Upper lobe of right lung (tissue), 1 donor: ENCODE results near the gene LIN28B. TPM values are rescaled to one million over a fixed set of nuclear protein-coding genes. Genes with fewer than 3 reads are reported as not detected.

Experiments
- ATAC-seq: fragments of 200-7000 bp; cut with Tn5 transposase; one replicate; pipeline ENCODE4 v1.9.1; 2020; ENCODE audit warnings: mild to moderate bottlenecking, moderate library complexity
- DNase-seq: peaks from one replicate; pipeline ENCODE4 v3.0.0-alpha.2; 2020
- H3K27ac ChIP-seq: fragments of 200-600 bp; one replicate; pipeline ENCODE4 v1.8.0; 2022
- H3K27me3 ChIP-seq: fragments of 200-600 bp; one replicate; pipeline ENCODE4 v1.8.0; 2022; ENCODE audit warnings: mild to moderate bottlenecking
- H3K36me3 ChIP-seq: fragments of 200-600 bp; one replicate; pipeline ENCODE4 v1.8.0; 2022
- H3K4me1 ChIP-seq: fragments of 200-600 bp; one replicate; pipeline ENCODE4 v1.8.0; 2022
- H3K4me3 ChIP-seq: fragments of 200-600 bp; one replicate; pipeline ENCODE4 v1.8.0; 2022; ENCODE audit warnings: mild to moderate bottlenecking
- H3K9me3 ChIP-seq: fragments of 200-600 bp; one replicate; pipeline ENCODE4 v1.8.0; 2022
- intact Hi-C: fragments of 100-400 bp; cut with DNase I; formaldehyde crosslinking; loops from one replicate; pipeline ENCODE4 v1.11.0; 2022
- total RNA-seq: library from RNA; stranded (reverse); fragmentation: NEBNext Ultra II Directional; extraction: Animal tissue kit (Norgen Biotek cat#: 25700); gene quantifications from one replicate; pipeline ENCODE4 v1.2.1, GENCODE V29; 2021
- TF ChIP-seq, protein P1 (sequence below): fragments of 200-600 bp; IDR thresholded peaks from one replicate; pipeline ENCODE4 v1.8.0; 2022; ENCODE audit warnings: antibody characterized with exemption
- donor health status: DM: no; HTN: yes; CAD: no; lungs with severe emphysema.

LIN28B gene
- total RNA-seq, 1 donor from 2014 or later: not detected

DNA sequence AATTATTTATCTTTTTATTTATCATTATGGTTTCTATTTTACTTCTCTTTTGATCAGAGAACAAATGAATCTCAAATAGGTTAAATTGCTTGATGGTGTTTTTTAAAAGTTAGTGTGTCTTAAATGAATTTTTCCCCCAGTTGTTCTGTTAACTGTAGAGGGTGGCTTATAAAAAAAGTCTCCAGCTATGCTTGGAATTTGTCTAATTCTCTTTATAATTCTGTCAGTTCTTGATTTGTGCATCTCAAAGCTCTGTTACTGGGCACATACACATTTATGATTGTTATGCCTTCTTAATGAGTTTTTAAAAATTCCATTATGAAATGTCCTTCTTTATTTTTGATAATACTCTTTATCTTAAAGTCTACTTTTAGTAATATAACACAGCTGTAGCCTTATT lies 58.0 kb downstream of the LIN28B start:
- no peak for ATAC-seq
- no peaks in the 10 kb centered on the region for H3K9me3 ChIP-seq
- H3K4me1 ChIP-seq: no peaks in the 10 kb centered on the region
- DNase-seq: no peak
- no peak overlapping the region for H3K4me3 ChIP-seq
- TF ChIP-seq, protein P1, sequence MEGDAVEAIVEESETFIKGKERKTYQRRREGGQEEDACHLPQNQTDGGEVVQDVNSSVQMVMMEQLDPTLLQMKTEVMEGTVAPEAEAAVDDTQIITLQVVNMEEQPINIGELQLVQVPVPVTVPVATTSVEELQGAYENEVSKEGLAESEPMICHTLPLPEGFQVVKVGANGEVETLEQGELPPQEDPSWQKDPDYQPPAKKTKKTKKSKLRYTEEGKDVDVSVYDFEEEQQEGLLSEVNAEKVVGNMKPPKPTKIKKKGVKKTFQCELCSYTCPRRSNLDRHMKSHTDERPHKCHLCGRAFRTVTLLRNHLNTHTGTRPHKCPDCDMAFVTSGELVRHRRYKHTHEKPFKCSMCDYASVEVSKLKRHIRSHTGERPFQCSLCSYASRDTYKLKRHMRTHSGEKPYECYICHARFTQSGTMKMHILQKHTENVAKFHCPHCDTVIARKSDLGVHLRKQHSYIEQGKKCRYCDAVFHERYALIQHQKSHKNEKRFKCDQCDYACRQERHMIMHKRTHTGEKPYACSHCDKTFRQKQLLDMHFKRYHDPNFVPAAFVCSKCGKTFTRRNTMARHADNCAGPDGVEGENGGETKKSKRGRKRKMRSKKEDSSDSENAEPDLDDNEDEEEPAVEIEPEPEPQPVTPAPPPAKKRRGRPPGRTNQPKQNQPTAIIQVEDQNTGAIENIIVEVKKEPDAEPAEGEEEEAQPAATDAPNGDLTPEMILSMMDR: no peak
- no peaks in the 10 kb centered on the region for H3K27me3 ChIP-seq
- H3K36me3 ChIP-seq: no peaks in the 10 kb centered on the region
- no peak overlapping the region for H3K27ac ChIP-seq
- intact Hi-C loops: no loop called here

DNA sequence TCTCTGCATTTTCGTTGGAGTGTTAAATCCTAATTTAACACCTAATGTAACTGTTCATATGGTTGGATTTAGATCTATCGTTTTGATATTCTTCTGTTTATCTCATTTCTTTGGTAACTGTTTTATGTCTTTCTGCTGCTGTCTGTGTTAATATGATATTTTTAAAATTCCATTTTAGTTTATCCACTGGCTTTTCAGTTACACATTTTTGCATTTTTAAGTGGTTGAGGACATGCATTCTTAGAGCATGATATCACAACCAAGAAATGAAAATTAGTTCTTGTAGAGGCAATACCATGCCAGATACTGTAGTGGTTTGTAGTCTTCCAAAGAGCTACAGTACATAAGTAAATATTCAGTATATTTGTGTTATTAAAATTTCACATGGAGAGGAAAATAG lies 58.6 kb downstream of the LIN28B start:
- TF ChIP-seq, protein P1: no peak
- no peak overlapping the region for H3K27ac ChIP-seq
- ATAC-seq: no peak
- no peak overlapping the region for H3K4me3 ChIP-seq
- H3K9me3 ChIP-seq: no peaks in the 10 kb centered on the region
- DNase-seq: no peak
- H3K27me3 ChIP-seq: no peaks in the 10 kb centered on the region
- no peaks in the 10 kb centered on the region for H3K4me1 ChIP-seq
- no peaks in the 10 kb centered on the region for H3K36me3 ChIP-seq
- intact Hi-C loops: no loop called here

DNA sequence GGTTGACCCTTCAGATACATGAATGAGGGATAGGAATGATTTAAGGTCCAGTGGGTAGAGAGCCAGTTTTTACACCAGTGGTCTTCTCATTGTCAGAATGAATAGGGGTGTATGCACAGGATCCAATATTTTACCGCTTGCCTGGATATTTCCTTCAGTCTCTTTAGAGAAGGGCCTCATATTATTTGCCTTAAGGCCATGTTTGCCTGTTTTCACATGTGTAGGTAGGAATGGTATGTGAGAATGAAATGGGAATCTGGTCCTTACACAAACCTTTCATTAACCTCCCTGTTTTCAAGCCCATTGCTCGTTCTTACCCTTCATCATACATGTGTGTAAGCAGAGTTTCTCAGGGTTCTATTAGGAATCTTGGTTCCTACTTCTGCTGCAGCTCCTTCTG lies 62.4 kb downstream of the LIN28B start:
- Histone ChIP-seq H3K27me3 (no peaks in the 10 kb centered on the region), H3K36me3 (no peaks in the 10 kb centered on the region), H3K27ac (no peak overlapping the region), H3K4me3 (no peak overlapping the region), H3K4me1 (no peaks in the 10 kb centered on the region), H3K9me3 (no peaks in the 10 kb centered on the region)
- no peak for DNase-seq
- no peak for ATAC-seq
- intact Hi-C loops: no loop called here
- TF ChIP-seq, protein P1: no peak

DNA sequence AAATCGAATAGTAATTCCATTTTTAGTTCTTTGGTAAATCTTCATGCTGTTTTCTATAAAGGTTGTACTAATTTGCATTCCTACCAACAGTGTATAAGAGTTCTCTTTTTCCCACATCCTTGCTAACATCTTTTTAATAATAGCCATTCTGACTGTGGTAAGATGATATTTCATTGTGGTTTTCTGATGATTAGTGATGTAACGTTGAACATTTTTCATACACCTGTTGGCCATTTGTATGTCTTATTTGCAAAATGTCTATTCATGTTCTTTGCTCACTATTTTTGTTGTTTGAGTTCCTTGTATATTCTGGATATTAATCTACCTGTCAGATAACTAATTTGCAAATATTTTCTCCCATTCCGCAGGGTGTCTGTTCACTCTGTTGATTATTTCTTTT lies 64.5 kb downstream of the LIN28B start:
- intact Hi-C loops: no loop called here
- ATAC-seq: no peak
- Histone ChIP-seq H3K9me3 (no peaks in the 10 kb centered on the region), H3K27ac (no peak overlapping the region), H3K36me3 (no peaks in the 10 kb centered on the region), H3K4me1 (no peaks in the 10 kb centered on the region), H3K4me3 (no peak overlapping the region), H3K27me3 (no peaks in the 10 kb centered on the region)
- TF ChIP-seq, protein P1: no peak
- DNase-seq: no peak

DNA sequence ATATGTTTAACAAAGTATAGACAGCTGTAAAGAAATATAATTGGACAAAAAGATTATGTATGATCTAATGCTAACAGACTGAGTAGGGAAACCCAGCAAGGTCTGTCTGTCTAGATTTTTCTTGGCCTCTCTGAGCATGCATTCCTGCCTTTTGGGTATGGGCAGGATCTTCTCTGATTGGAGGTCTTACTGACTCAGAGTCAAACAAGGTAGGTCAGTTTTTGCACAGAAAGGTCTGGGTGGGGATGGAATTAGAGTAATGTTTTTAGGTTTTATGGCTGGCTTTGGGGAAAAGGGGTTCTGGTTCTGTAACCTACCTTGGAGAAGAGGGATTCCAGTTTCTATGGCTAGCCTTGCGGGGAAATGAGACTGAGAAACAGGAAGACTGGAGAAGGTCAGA lies 65.5 kb downstream of the LIN28B start:
- H3K27ac ChIP-seq: no peak overlapping the region
- H3K27me3 ChIP-seq: no peaks in the 10 kb centered on the region
- no peak overlapping the region for H3K4me3 ChIP-seq
- intact Hi-C loops: no loop called here
- no peak for ATAC-seq
- H3K4me1 ChIP-seq: no peaks in the 10 kb centered on the region
- H3K9me3 ChIP-seq: no peaks in the 10 kb centered on the region
- no peak for DNase-seq
- TF ChIP-seq, protein P1: no peak
- no peaks in the 10 kb centered on the region for H3K36me3 ChIP-seq

DNA sequence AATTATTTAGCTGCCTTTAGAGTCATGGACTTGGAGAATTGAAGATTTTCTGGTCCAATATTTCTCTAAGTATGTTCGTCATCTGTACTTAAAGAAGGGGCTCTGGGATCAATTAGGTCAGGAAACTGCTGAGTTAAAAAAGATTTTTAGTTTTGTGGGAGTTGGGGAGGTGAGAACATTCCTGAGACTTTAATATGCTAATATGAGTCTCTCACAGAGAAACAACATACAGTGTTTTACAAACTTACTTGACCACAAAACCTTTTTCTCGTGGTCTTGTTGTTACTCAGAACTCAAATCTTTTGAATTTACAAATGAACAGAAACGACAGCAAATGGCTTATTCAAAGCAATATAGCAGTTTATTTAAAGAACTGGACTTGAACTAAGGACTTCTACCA lies 67.9 kb downstream of the LIN28B start:
- TF ChIP-seq, protein P1: no peak

More for the DNA sequence above, 67.9 kb downstream of the LIN28B start:
- Histone ChIP-seq H3K36me3 (no peaks in the 10 kb centered on the region), H3K27me3 (no peaks in the 10 kb centered on the region), H3K9me3 (no peaks in the 10 kb centered on the region), H3K27ac (no peak overlapping the region), H3K4me1 (no peaks in the 10 kb centered on the region), H3K4me3 (no peak overlapping the region)
- intact Hi-C loops: no loop called here
- ATAC-seq: no peak
- DNase-seq: no peak
